ENCODE measurements around the gene SMAGP. TPM values are rescaled to one million over a fixed set of nuclear protein-coding genes. Genes with fewer than 3 reads are reported as not detected.

Gene SMAGP
- total RNA-seq, 1 experiment from 2014 or later: 12.4 TPM

DNA sequence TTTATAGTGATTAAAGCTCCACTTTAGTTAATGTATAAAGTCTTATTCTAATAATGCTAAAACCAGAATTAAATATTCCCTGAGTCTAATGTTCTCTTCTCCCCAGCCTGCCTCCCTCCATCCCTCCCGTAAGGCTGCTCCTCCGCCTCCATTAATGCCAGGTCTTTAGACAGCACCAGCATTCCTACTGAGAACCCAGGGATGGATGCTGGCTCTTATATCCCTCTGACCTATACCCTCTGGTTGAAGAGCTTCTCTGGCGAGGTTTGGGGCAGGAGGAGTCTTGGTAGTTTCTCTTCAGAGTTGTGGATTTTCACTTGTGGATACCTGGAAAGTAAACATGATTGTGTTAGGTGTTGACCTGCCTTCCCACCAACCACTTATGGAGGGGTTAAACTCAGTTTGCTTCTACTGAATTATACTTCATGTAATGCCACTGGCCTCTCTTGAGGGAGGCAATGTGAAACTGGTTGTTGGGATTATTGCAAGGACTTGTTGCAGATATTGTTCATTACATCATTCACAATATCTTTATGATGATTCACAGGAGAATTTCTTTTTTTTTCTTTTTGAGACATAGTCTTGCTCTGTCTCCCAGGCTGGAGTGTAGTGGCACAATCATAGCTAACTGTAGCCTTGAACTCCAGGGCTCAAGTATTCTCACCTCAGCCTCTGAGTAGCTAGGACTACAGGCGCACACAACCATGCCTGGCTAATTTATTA is 11.1 kb upstream of the SMAGP start:
- Mint-ChIP-seq H3K4me1 (peaks cover 0 to 7% of the 10 kb centered on the region in 2 experiments; a peak in 2 of 4 replicates), H3K27me3 (ENCODE audit: low read depth) (no peaks in the 10 kb centered on the region; the same call in 1 of the 2 replicates), H3K4me3 (no peak overlapping the region), H3K9me3 (no peaks in the 10 kb centered on the region), H3K36me3 (ENCODE audit: insufficient read depth in 1 of 3, low read depth in 3 of 3) (no peaks in the 10 kb centered on the region), H3K27ac (no peak overlapping the region)
- Histone ChIP-seq H2BK120ac (ENCODE audit: low read depth, low read length, poor library complexity, severe bottlenecking) (no peak overlapping the region), H3K9ac (ENCODE audit: extremely low read depth, insufficient read length, low read length) (no peak overlapping the region), H3K23ac (ENCODE audit: insufficient read length, low read depth, low read length) (no peak overlapping the region), H2AK5ac (ENCODE audit: insufficient read length, low read length) (no peak overlapping the region), H3K79me1 (ENCODE audit: insufficient read depth, low read depth, low read length, poor library complexity, severe bottlenecking) (no peaks in the 10 kb centered on the region), H2BK20ac (ENCODE audit: low read depth, low read length, poor library complexity, severe bottlenecking) (no peak overlapping the region), H3K9me3 (ENCODE audit: control insufficient read depth, low read depth, low read length) (no peaks in the 10 kb centered on the region), H3K4me2 (ENCODE audit: insufficient read depth, insufficient read length, low read length) (no peak overlapping the region), H2BK15ac (ENCODE audit: low read depth, low read length) (no peak overlapping the region), H4K5ac (ENCODE audit: insufficient read length, low read depth, low read length) (peak overlapping the region; percentile 36), H3T11ph (ENCODE audit: low read length) (no peak overlapping the region), H3K27me3 (ENCODE audit: insufficient read depth, low read length) (no peaks in the 10 kb centered on the region), H3K4me1 (ENCODE audit: insufficient read depth, low read length) (no peaks in the 10 kb centered on the region), H4K20me1 (ENCODE audit: control insufficient read depth, insufficient read depth, insufficient read length) (no peaks in the 10 kb centered on the region), H4K91ac (ENCODE audit: insufficient read length, low read depth, low read length) (no peak overlapping the region), H3K4ac (ENCODE audit: low read depth, low read length) (no peak overlapping the region), H4K8ac (replicated peaks; ENCODE audit: insufficient read length, low read depth, low read length) (no peak overlapping the region), H2BK5ac (ENCODE audit: insufficient read length, low read length) (no peak overlapping the region), H3K79me2 (ENCODE audit: insufficient read depth, low read length) (no peaks in the 10 kb centered on the region), H2AFZ (ENCODE audit: low read length) (no peak overlapping the region), H3K14ac (ENCODE audit: insufficient read depth, low read length) (no peak overlapping the region), H3K18ac (ENCODE audit: insufficient read length, low read depth, low read length) (no peak overlapping the region), H3K56ac (ENCODE audit: insufficient read length, low read depth, low read length) (no peak overlapping the region), H3K23me2 (ENCODE audit: insufficient read length, low read depth, low read length, poor library complexity, severe bottlenecking) (no peaks in the 10 kb centered on the region), H3K27ac (ENCODE audit: insufficient read length, low read depth, low read length) (no peak overlapping the region), H2BK12ac (ENCODE audit: insufficient read length, low read depth, low read length) (no peak overlapping the region)
- TF ChIP-seq, protein P1, sequence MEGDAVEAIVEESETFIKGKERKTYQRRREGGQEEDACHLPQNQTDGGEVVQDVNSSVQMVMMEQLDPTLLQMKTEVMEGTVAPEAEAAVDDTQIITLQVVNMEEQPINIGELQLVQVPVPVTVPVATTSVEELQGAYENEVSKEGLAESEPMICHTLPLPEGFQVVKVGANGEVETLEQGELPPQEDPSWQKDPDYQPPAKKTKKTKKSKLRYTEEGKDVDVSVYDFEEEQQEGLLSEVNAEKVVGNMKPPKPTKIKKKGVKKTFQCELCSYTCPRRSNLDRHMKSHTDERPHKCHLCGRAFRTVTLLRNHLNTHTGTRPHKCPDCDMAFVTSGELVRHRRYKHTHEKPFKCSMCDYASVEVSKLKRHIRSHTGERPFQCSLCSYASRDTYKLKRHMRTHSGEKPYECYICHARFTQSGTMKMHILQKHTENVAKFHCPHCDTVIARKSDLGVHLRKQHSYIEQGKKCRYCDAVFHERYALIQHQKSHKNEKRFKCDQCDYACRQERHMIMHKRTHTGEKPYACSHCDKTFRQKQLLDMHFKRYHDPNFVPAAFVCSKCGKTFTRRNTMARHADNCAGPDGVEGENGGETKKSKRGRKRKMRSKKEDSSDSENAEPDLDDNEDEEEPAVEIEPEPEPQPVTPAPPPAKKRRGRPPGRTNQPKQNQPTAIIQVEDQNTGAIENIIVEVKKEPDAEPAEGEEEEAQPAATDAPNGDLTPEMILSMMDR (conservative IDR thresholded peaks at IDR 0.05): no peak
- DNase-seq: no peak
- WGBS (ENCODE audit: extremely low coverage, insufficient read length, low lambda C conversion rate): no CpG with 5 or more reads among the region's 4 CpGs

All from H9 (cell line).